Activated CD4-positive, alpha-beta T cell treated with anti-CD3 and anti-CD28 coated beads for 1 hour (primary cell): ENCODE results near the gene FBXW4.

Experiments
- DNase-seq: peaks from one replicate; pipeline ENCODE4 v3.0.0-alpha.2; 2020

FBXW4 gene

GRCh38 chr10:101695404-101695890, 477 bp upstream of the FBXW4 start:
- no peak for DNase-seq

DNA sequence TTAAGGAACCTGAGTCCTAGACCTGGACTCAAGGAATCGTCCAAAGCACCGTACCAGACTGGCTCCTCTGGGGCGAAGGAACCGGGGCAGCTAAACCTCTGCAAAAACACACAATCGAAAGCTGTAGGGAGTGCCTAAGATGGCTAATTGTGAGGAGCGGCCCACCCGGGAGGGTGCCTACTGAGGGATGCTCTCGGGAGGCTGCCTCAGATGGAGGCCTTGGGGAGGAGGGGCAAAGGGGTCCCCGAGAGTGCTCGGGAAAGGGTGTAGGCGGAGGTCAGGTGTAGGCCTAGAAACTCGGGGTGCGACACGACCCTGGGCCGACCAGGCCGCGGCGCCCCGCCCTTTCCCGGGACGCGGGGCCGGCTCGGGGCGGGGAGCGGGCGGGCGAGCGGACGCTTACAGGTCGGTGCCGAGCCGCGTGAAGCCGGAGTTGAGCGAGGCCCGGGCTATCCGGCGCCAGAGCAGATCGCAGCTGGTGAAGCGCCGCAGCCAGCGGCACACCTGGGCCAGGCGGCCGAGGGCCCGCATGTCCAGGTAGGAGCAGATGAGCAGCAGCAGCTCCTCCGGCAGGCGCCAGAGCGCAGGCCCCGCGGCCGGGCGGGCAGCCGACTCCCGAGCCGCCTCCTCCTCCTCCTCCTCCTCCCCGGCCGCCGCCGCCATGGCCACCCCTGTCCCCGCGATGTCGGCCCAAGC, 844 bp downstream of the FBXW4 start:
- DNase-seq = peak; percentile 59

- no peak for DNase-seq
Measured at GRCh38 chr10:101693651-101693977, 1.4 kb downstream of the FBXW4 start.

DNA sequence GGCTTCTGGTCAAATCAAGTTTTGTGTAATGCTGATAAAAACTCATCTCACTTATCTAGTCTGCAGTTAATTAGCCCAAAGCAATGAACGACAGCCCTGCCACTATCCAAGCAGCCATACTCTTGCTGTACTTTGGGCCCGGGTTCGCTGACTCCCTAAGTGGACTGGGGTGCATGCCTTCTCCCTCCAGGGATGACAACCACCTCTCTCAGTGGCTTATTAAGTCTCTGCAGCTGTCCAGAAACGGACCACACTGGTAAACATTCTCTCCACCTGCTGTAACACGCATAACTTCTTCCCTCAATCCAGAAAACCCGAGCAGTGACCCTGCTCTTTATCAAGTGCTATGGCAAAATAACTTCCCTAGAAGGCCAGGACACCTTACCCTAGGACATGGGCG, 3.9 kb downstream of the FBXW4 start:
- DNase-seq = no peak

GRCh38 chr10:101690461-101690860, 4.5 kb downstream of the FBXW4 start:
- DNase-seq = no peak

GRCh38 chr10:101687071-101687658, 7.8 kb downstream of the FBXW4 start:
- no peak for DNase-seq

GRCh38 chr10:101686133-101686925, 8.6 kb downstream of the FBXW4 start:
- no peak for DNase-seq

DNA sequence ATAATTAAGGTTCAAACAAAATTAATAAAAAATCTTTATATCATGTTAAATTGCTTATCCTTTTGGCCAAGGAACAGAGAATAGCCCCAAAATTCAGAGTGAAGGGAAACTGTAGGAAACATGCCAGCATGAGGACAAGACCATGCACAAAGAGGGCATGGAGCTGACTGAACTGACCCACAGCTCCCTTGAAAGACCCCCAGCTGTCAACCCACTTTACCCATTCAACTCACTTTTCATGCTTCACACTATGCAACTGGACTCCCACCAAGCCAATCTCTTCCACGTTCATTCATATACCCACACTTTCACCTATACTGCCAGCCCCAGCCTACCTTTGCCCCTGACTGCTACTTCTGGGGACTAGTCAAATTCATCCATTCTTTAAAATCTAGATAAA, 10.2 kb downstream of the FBXW4 start:
- DNase-seq = no peak

DNA sequence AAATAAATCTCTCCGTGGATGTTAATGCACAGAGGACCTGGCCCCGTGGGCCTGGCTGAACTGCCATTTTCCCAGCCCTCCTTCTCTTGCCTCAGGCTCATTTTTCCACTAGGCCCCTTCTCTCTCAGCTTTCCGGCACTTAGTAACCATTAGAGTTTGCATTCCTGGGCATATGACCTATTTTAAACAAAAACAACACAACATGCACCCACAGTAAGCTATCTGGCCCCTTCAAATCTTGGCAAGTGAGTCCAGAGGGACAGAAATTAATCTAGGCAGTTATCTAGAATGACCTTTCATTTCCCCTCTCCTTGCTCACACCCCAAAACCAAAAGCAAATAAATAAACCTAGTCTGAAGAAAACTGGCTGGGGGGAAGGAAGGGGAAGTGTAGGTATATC, 11.7 kb downstream of the FBXW4 start:
- no peak for DNase-seq

GRCh38 chr10:101682172-101682825, 12.7 kb downstream of the FBXW4 start:
- DNase-seq = no peak

GRCh38 chr10:101676565-101676964, 18.4 kb downstream of the FBXW4 start:
- no peak for DNase-seq

DNA sequence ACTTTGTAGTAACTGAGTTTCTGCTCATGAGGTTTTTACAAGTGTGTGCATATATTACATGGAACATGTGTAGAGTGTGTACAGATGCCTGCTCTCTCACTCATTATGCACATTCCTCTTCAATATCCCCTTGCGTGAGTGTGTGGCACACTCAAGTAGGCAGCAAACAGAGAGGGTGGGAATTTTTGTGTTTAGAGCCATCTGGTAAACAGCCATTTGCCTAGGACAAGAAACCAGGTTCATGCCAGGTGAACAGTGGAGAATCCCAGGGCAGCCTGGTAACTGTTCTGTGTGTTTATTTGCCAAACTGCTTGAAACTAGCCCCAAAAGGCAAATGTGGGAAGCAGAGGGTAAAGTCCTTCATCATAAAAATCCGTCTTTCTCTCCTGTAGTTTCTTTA, 19.9 kb downstream of the FBXW4 start:
- no peak for DNase-seq

GRCh38 chr10:101672536-101672935, 22.4 kb downstream of the FBXW4 start:
- no peak for DNase-seq

- no peak for DNase-seq
Measured at GRCh38 chr10:101671453-101671852, 23.5 kb downstream of the FBXW4 start.

DNA sequence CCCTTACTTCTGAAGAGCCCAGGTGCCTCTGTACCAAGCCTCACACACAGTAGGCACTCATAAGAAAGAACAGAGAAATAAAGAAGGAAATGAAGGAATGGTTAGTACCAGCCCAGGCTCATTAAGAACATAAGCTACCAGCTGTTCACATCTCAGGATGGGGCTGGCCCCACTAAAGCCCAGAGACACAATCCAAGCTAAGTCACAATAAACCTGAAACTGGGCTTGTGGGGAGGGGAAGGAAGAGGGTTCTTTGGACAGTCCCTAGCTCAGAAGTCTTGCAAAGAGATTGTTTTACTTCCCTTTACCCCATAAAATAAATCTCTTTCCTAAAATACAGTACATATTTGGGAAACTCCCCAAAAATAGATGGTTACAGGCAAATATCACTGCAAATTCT, 24.3 kb downstream of the FBXW4 start:
- DNase-seq = no peak

- DNase-seq = no peak
Measured at GRCh38 chr10:101669181-101669580, 25.8 kb downstream of the FBXW4 start.

DNA sequence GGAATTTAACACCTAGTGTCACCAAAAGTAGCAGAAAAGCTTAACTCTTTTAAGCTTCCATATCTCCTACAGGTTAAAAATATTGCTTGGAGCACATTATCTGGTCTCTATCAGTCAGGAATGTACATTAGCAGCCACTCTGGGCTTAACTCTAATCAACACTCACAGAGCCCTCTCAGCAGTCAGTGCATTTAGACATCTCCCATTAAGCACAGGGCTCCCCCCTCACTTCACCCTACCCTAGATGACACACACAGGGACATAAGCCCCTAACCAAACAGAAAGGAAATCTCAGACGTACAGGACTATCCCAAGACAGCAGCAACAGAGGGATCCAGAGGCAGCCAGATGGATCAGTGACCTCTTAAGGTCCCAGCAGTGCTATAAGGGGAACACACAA, 26.4 kb downstream of the FBXW4 start:
- no peak for DNase-seq

DNA sequence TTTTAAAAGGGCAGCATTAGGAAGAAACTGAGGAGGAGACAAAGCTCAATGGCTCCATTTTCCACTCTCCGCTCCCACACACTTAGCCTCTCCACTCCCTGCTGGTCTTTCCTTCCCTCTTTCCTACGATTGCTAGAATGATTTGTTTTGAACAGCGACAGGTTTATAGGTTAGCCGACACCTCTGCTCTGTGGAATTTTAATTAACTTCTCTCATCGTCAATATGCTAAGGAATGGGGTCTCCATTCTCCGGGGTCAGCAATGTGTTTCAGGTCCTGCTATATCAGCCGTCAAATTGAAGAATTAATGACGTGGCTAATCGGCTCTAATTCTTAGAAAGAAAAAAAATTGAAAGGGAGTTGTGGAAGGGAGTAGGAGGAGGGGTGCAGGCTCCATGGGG, 28.9 kb downstream of the FBXW4 start:
- no peak for DNase-seq

DNA sequence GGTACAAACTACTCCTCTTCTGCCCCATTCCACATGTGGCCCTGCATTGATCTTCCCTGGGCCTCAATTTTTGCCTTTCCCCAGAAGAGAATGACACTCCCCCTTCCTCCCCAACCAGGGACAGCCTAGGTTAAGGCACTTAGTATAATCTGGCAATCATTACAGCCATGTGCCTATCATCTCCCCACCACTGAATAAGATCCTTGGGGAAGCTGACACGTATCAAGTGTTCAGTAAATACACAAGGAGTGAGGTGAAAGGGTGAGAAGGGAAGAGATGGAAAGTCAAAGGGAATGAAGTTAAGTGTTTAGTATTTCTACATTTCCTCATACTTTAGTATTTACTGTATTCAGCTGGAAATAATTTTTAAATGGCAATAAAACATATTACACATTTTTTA, 31.9 kb downstream of the FBXW4 start:
- DNase-seq = no peak

- DNase-seq = no peak
Measured at GRCh38 chr10:101660256-101660655, 34.7 kb downstream of the FBXW4 start.

DNA sequence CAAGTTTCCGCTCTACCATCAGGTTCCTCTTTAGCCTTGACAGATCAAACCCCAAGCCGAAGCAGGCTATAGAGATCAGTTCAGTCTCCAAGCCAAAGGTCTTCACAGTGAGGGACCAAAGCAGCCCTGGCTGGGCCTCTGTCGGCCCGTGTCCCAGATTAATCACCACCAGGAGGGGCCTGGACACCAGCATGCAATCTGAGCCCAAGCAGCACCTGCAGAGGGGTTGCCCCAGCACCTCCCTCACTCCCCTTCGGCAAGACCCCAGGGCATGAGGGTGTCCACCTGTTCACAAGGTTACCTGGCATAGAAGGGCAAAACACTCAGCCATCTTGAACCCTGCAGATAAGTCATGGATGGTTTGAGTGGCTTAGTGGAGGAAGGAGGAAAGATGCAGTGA, 36.0 kb downstream of the FBXW4 start:
- DNase-seq = no peak

DNA sequence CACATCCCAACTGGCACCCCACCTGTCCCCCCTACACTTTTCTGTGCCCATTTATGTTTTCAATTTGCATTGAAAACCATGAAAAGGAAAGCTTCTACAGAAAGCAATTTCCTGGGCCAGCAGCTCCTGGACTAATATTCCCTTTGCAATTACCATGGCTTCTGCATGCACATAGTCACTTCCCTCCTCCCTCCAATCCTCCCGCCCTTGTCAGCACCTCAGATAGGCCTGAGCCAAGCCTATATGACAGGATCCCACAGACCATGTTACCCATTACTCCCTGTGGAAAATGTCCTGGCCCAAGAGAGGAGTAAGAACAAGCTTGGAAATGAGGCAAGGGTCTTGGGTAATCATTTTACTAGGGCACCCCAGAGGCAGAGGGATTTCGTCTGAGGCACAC, 38.1 kb downstream of the FBXW4 start:
- DNase-seq = no peak

GRCh38 chr10:101655570-101655969, 39.4 kb downstream of the FBXW4 start:
- DNase-seq = no peak

DNA sequence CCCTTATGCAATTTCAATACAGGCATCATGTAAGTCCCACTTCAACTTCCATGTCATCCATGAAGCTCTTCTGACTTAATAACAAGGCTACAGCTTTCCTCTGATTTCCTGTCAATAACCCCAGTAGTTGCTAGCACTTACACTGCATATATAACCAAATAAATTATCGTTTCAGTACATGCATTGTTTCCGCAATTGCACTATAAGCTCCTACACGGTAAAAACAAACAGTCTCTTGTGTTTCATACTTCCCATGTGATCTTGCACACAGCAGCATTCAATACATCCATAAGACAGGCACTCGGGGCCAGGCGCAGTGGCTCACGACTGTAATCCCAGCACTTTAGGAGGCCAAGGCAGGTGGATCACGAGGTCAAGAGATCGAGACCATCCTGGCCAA, 41.4 kb downstream of the FBXW4 start:
- no peak for DNase-seq
